Measurements from ENCODE around the gene SMARCC2. TPM values are rescaled to one million over a fixed set of nuclear protein-coding genes. Genes with fewer than 3 reads are reported as not detected.

The SMARCC2 gene
- total RNA-seq, 2 experiments from 2014 or later = 79.3 to 87.9 TPM

GRCh38 chr12:56169229-56169759 lies 20.0 kb downstream of the SMARCC2 start:
- no peaks in the 10 kb centered on the region for H3K9me3 Mint-ChIP-seq
- TF ChIP-seq, protein P1, sequence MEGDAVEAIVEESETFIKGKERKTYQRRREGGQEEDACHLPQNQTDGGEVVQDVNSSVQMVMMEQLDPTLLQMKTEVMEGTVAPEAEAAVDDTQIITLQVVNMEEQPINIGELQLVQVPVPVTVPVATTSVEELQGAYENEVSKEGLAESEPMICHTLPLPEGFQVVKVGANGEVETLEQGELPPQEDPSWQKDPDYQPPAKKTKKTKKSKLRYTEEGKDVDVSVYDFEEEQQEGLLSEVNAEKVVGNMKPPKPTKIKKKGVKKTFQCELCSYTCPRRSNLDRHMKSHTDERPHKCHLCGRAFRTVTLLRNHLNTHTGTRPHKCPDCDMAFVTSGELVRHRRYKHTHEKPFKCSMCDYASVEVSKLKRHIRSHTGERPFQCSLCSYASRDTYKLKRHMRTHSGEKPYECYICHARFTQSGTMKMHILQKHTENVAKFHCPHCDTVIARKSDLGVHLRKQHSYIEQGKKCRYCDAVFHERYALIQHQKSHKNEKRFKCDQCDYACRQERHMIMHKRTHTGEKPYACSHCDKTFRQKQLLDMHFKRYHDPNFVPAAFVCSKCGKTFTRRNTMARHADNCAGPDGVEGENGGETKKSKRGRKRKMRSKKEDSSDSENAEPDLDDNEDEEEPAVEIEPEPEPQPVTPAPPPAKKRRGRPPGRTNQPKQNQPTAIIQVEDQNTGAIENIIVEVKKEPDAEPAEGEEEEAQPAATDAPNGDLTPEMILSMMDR (IDR thresholded peaks at IDR 0.05) = no peak
- no peaks in the 10 kb centered on the region for H3K4me1 Mint-ChIP-seq (ENCODE audit: low read depth)
- H3K36me3 Mint-ChIP-seq (ENCODE audit: low read depth) = peaks cover 44% of the 10 kb centered on the region
- POLR2A ChIA-PET = interaction anchor here (0.6 to 5.4 kb wide), 6 partner anchors 9 to 160 kb away, joined by 3 to 51 read pairs (median 4); partner anchors contain the start of genes MYL6 and RNF41
- intact Hi-C loops (cut with micrococcal nuclease) = no loop called here
- ATAC-seq = no peak
- H3K27me3 Mint-ChIP-seq = no peaks in the 10 kb centered on the region
- no peak overlapping the region for H3K4me3 Mint-ChIP-seq
- CTCF ChIA-PET = interaction anchor here (0.7 to 1.4 kb wide), 3 partner anchors 10 to 20 kb away, joined by 3 read pairs; partner anchors contain the start of gene SMARCC2
- DNase-seq = no peak
- H3K27ac Mint-ChIP-seq = peak overlapping the region; percentile 19

DNA sequence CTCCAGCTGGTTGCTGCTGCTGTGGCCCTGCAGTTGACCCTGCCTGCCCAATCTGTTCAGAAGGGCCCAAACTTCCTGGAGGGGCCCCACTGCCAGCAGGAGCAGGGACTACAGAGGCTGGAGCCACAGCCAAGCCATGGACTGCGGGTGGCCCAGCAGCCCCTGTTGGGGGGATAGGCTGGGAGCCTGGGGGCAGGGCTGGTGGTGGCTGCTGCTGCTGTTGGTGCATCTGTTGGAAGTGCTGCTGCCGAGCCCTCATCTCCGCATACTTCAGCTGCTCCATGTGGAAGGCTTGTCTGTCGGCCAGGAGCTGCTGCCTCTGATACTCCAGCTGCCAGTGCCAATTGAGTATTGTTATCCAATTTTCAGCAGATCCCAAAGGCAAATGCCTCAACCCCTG lies 23.9 kb downstream of the SMARCC2 start:
- peak overlapping the region; percentile 22 for H3K27ac Mint-ChIP-seq
- ChIA-PET POLR2A (interaction anchor here (0.6 to 2.8 kb wide), 6 partner anchors 8 to 456 kb away, joined by 3 to 19 read pairs (median 3); partner anchors contain the start of gene SMARCC2), CTCF (interaction anchor here (0.6 to 2.4 kb wide), 4 partner anchors 24 to 280 kb away, joined by 3 to 9 read pairs (median 4); partner anchors contain the start of genes SMARCC2 and ZC3H10)
- H3K4me1 Mint-ChIP-seq (ENCODE audit: low read depth) = peaks cover 11% of the 10 kb centered on the region
- no peak for DNase-seq
- H3K36me3 Mint-ChIP-seq (ENCODE audit: low read depth) = peaks cover 52% of the 10 kb centered on the region
- intact Hi-C loops (cut with micrococcal nuclease) = no loop called here
- ATAC-seq = no peak
- TF ChIP-seq, protein P1 (IDR thresholded peaks at IDR 0.05) = no peak
- H3K9me3 Mint-ChIP-seq = no peaks in the 10 kb centered on the region
- H3K27me3 Mint-ChIP-seq = no peaks in the 10 kb centered on the region
- no peak overlapping the region for H3K4me3 Mint-ChIP-seq

GRCh38 chr12:56164345-56164729 lies 24.9 kb downstream of the SMARCC2 start:
- Mint-ChIP-seq H3K4me3 (no peak overlapping the region), H3K27ac (peak overlapping the region; percentile 67), H3K9me3 (no peaks in the 10 kb centered on the region), H3K27me3 (no peaks in the 10 kb centered on the region), H3K36me3 (ENCODE audit: low read depth) (peaks cover 58% of the 10 kb centered on the region), H3K4me1 (ENCODE audit: low read depth) (peaks cover 18% of the 10 kb centered on the region)
- ChIA-PET POLR2A (interaction anchor here (0.8 to 2.8 kb wide), 5 partner anchors 9 to 46 kb away, joined by 3 to 19 read pairs (median 3); partner anchors contain the start of genes SMARCC2 and ZC3H10), CTCF (interaction anchor here (1.2 to 2.4 kb wide), 2 partner anchors 44 to 46 kb away, joined by 4 to 6 read pairs; partner anchors contain the start of gene ZC3H10)
- no peak for ATAC-seq
- DNase-seq = no peak
- TF ChIP-seq, protein P1 (IDR thresholded peaks at IDR 0.05) = no peak
- intact Hi-C loops (cut with micrococcal nuclease) = no loop called here

GRCh38 chr12:56163533-56164344 lies 25.5 kb downstream of the SMARCC2 start:
- H3K4me3 Mint-ChIP-seq = no peak overlapping the region
- ATAC-seq = no peak
- CTCF ChIA-PET = interaction anchor here (1.2 to 3.9 kb wide), 2 partner anchors 25 to 44 kb away, joined by 4 to 25 read pairs; partner anchors contain the start of gene SMARCC2

More at GRCh38 chr12:56163533-56164344, 25.5 kb downstream of the SMARCC2 start:
- peak overlapping the region; percentile 67 for H3K27ac Mint-ChIP-seq
- no peaks in the 10 kb centered on the region for H3K9me3 Mint-ChIP-seq
- intact Hi-C loops (cut with micrococcal nuclease) = no loop called here
- H3K36me3 Mint-ChIP-seq (ENCODE audit: low read depth) = peaks cover 62% of the 10 kb centered on the region
- no peak for DNase-seq
- H3K4me1 Mint-ChIP-seq (ENCODE audit: low read depth) = peaks cover 18% of the 10 kb centered on the region
- POLR2A ChIA-PET = interaction anchor here (0.8 to 5.7 kb wide), 8 partner anchors 7 to 46 kb away, joined by 3 to 51 read pairs (median 9); partner anchors contain the start of genes ESYT1, SMARCC2 and ZC3H10
- TF ChIP-seq, protein P1 (IDR thresholded peaks at IDR 0.05) = no peak
- H3K27me3 Mint-ChIP-seq = no peaks in the 10 kb centered on the region

Data from activated CD8-positive, alpha-beta T cell treated with anti-CD3 and anti-CD28 coated beads for 36 hours (primary cell).